ENCODE results near the gene HERC2.

Gene HERC2

DNA sequence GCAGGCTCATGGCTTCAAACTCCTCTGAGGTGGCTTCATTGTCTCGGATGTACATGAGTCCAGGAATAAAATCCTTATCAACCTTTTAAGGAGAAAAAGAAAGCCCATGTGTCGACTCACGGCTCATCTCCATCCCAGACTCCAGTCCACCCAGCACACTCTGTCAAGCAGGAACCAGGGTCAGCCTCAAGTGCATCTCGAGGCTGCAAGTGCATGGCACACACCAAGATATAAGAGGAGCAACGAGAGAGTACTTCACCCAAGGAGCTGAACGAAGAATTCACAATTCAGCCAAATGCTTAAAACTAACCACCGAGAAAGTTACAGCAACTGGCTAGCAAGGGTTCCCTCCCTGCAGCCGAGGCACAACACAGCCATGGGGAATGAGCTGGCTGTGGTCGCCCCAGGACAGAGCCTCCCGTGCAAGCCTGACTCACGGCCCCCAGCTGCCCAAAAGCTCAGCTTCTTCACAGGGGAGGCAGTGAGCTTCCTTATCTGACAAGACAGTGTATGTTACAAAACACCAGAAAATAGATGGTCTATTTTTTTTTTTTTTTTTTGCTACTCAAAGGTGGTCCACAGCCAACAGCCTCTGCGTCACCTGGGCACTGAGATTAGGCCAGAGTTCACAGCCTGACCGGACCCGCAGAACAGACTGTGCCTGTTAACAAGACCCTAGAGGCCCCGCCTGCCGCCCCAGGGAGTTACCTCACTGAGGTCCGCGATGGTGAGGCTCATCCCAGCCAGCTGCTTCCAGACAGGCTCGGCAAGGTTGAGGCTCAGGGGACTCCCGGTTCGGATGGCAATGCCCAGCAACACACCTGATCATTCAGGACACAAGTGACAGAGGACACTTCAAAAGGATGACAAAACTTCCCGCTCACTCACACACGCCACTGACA is 207.0 kb downstream of the HERC2 start:
- Histone ChIP-seq H3K27me3 (ENCODE audit: insufficient read depth, low read length) (no peaks in the 10 kb centered on the region), H2AFZ (ENCODE audit: low read depth, low read length) (no peak overlapping the region), H3K9me3 (ENCODE audit: low read length) (peaks cover 2% of the 10 kb centered on the region), H3K36me3 (ENCODE audit: insufficient read depth, low read length) (peaks cover 87% of the 10 kb centered on the region), H3K4me3 (ENCODE audit: low read length) (no peak overlapping the region), H3K4me1 (ENCODE audit: insufficient read depth, low read length) (no peaks in the 10 kb centered on the region)

DNA sequence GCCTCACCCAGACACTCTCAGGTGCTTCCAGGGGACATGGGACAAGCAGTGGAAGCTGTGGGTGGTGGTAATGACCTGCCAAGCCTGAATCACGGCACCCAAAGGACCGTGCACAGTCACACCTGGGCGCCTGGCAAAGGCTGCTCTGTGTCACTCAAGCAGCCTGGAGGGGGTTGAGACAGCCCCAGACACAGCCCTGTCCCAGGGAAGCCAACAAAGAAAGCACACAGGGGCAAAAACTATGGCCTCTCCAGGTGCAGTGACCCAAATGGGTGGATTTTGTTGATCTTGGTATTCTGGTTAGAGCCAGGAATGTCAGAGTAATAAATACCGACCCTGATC is 207.9 kb downstream of the HERC2 start:
- H3K9me3 ChIP-seq (ENCODE audit: low read length), result peaks cover 2% of the 10 kb centered on the region
- peaks cover 80% of the 10 kb centered on the region for H3K36me3 ChIP-seq (ENCODE audit: insufficient read depth, low read length)

GRCh38 chr15:28113394-28114113 is 208.4 kb downstream of the HERC2 start:
- H3K9me3 ChIP-seq (ENCODE audit: low read length), result peaks cover 2% of the 10 kb centered on the region
- no peaks in the 10 kb centered on the region for H3K27me3 ChIP-seq (ENCODE audit: insufficient read depth, low read length)
- peaks cover 77% of the 10 kb centered on the region for H3K36me3 ChIP-seq (ENCODE audit: insufficient read depth, low read length)
- H3K4me3 ChIP-seq (ENCODE audit: low read length), result no peak overlapping the region
- H2AFZ ChIP-seq (ENCODE audit: low read depth, low read length), result no peak overlapping the region
- no peaks in the 10 kb centered on the region for H3K4me1 ChIP-seq (ENCODE audit: insufficient read depth, low read length)

More for the DNA sequence above, 207.9 kb downstream of the HERC2 start:
- no peak overlapping the region for H2AFZ ChIP-seq (ENCODE audit: low read depth, low read length)
- no peaks in the 10 kb centered on the region for H3K4me1 ChIP-seq (ENCODE audit: insufficient read depth, low read length)
- H3K27me3 ChIP-seq (ENCODE audit: insufficient read depth, low read length), result no peaks in the 10 kb centered on the region
- H3K4me3 ChIP-seq (ENCODE audit: low read length), result no peak overlapping the region

DNA sequence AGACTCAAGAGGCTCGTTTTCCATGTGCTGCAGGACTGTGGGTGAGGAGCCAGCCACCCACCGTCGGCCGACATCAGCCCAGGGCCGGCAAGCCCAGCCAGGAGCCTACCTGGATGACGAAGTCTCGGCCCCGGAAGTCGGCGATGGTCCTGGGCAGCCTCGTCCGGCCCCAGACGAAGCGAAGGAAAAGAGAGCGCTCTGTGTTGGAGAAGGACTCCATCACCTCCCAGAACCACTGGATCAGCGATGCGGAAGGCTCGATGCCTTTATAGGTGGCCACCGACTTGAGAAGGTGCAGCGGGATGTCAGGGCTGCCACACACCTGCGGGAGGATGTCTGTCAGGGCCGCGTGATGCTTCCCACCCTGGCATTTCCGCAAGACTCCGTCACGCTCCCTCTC is 209.0 kb downstream of the HERC2 start:
- H3K4me1 ChIP-seq (ENCODE audit: insufficient read depth, low read length), result no peaks in the 10 kb centered on the region
- no peak overlapping the region for H3K4me3 ChIP-seq (ENCODE audit: low read length)
- H2AFZ ChIP-seq (ENCODE audit: low read depth, low read length), result no peak overlapping the region
- peaks cover 2% of the 10 kb centered on the region for H3K9me3 ChIP-seq (ENCODE audit: low read length)
- H3K36me3 ChIP-seq (ENCODE audit: insufficient read depth, low read length), result peaks cover 72% of the 10 kb centered on the region
- H3K27me3 ChIP-seq (ENCODE audit: insufficient read depth, low read length), result no peaks in the 10 kb centered on the region

DNA sequence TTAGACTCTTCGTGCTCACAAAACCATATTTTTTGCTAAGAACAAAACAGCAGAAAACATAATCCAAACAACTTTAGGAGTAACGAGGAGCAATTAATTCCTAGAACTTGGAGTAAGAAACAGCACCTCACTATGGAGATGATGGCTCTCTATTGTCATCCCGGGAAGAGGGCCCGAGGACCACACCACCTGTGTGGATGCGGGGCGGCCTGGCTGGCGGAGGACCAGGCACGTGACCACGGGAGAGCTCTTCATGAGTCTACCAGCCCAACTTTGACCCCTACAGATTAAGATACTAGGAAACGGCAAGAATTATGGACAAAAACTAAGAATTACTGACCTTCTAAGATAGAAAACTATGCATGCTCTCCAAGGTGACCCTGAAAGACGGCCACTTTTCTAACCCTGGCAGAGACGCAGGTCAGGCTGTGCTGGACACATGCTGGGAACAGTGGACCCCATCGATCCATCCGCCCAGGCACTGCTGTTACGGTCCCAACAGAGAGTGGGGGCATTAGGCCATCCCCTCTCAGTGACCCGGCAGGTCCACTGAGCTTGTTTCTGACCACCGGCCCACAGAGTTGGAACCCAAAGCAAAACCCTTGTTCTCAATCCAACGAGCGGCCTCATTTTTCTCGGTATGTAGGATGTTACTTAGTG is 209.7 kb downstream of the HERC2 start:
- Histone ChIP-seq H3K9me3 (ENCODE audit: low read length) (peaks cover 6% of the 10 kb centered on the region), H3K36me3 (ENCODE audit: insufficient read depth, low read length) (peaks cover 67% of the 10 kb centered on the region), H3K4me3 (ENCODE audit: low read length) (no peak overlapping the region), H3K4me1 (ENCODE audit: insufficient read depth, low read length) (no peaks in the 10 kb centered on the region), H2AFZ (ENCODE audit: low read depth, low read length) (no peak overlapping the region), H3K27me3 (ENCODE audit: insufficient read depth, low read length) (no peaks in the 10 kb centered on the region)

GRCh38 chr15:28111543-28111942 is 210.4 kb downstream of the HERC2 start:
- no peaks in the 10 kb centered on the region for H3K4me1 ChIP-seq (ENCODE audit: insufficient read depth, low read length)
- H2AFZ ChIP-seq (ENCODE audit: low read depth, low read length), result no peak overlapping the region
- no peak overlapping the region for H3K4me3 ChIP-seq (ENCODE audit: low read length)
- peaks cover 6% of the 10 kb centered on the region for H3K9me3 ChIP-seq (ENCODE audit: low read length)
- peaks cover 60% of the 10 kb centered on the region for H3K36me3 ChIP-seq (ENCODE audit: insufficient read depth, low read length)
- no peaks in the 10 kb centered on the region for H3K27me3 ChIP-seq (ENCODE audit: insufficient read depth, low read length)

DNA sequence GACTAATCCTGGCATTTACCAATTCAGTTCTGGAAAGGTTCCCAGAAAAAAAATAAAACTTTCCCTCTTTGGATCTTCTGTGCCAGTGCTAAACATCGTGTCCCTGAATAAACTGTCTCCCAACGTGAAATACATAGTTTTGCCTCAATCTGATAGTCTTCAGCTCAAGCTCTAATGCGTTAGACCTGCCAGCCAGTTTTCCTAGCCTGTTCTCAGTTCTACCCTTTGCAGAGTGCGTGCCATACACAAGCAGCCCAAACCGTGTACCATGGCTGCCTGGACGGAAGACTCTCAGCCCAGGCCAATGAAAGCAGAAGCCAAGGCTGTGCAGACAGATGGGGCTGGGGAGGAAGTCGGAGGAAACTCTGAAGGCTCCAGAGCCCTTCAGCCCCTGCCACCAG is 211.5 kb downstream of the HERC2 start:
- Histone ChIP-seq H3K27me3 (ENCODE audit: insufficient read depth, low read length) (no peaks in the 10 kb centered on the region), H3K4me1 (ENCODE audit: insufficient read depth, low read length) (no peaks in the 10 kb centered on the region), H3K9me3 (ENCODE audit: low read length) (peaks cover 6% of the 10 kb centered on the region), H3K36me3 (ENCODE audit: insufficient read depth, low read length) (peaks cover 52% of the 10 kb centered on the region), H2AFZ (ENCODE audit: low read depth, low read length) (no peak overlapping the region), H3K4me3 (ENCODE audit: low read length) (no peak overlapping the region)

GRCh38 chr15:28109626-28110455 is 212.1 kb downstream of the HERC2 start:
- Histone ChIP-seq H3K9me3 (ENCODE audit: low read length) (peaks cover 6% of the 10 kb centered on the region), H3K4me1 (ENCODE audit: insufficient read depth, low read length) (no peaks in the 10 kb centered on the region), H2AFZ (ENCODE audit: low read depth, low read length) (no peak overlapping the region), H3K36me3 (ENCODE audit: insufficient read depth, low read length) (peaks cover 46% of the 10 kb centered on the region), H3K4me3 (ENCODE audit: low read length) (no peak overlapping the region), H3K27me3 (ENCODE audit: insufficient read depth, low read length) (no peaks in the 10 kb centered on the region)

GRCh38 chr15:28107904-28108275 is 214.1 kb downstream of the HERC2 start:
- H3K4me1 ChIP-seq (ENCODE audit: insufficient read depth, low read length), result no peaks in the 10 kb centered on the region
- no peak overlapping the region for H3K4me3 ChIP-seq (ENCODE audit: low read length)
- H3K27me3 ChIP-seq (ENCODE audit: insufficient read depth, low read length), result no peaks in the 10 kb centered on the region
- H3K36me3 ChIP-seq (ENCODE audit: insufficient read depth, low read length), result peaks cover 26% of the 10 kb centered on the region
- peaks cover 6% of the 10 kb centered on the region for H3K9me3 ChIP-seq (ENCODE audit: low read length)
- H2AFZ ChIP-seq (ENCODE audit: low read depth, low read length), result no peak overlapping the region

DNA sequence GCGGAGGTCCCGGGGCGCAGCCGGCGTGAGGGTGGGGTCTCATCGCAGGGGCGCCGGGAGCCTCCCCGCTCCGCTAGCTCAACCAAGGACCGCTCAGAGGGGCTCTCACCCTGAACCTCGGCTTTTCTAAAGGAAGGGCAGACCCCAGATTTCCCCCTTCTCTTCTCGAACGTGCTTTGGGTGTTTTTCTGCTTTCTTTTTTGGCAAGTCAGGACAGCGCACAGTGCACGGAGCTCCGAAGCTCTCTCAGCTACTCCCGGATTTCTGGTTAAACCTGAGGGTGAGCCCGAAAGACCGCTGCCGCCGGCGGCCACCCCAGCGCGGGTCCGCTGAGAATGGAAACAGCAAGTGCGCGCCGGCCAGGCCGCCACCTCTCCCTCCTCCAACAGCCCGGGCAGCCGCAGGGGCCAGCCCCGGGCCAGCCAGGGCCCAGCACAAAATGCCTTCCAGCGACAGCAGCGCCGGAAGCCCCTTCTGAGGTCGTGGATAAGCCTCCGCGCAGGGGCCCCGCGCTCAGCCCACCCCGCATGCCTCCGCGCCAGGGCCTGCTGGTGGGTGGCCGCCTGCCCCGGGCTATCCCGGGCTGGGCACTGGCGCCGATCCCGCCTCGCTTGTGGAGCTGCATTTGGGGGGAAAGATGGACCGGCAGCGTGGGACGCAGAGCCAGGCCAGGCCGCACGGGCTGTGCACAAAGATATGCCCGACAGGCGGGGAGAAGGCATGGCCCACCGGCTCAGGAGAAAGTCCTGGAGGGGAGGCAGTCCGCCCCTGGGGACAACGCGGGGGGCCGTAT is 214.7 kb downstream of the HERC2 start:
- Histone ChIP-seq H3K36me3 (ENCODE audit: insufficient read depth, low read length) (peaks cover 20% of the 10 kb centered on the region), H2AFZ (ENCODE audit: low read depth, low read length) (no peak overlapping the region), H3K4me3 (ENCODE audit: low read length) (no peak overlapping the region), H3K4me1 (ENCODE audit: insufficient read depth, low read length) (no peaks in the 10 kb centered on the region), H3K9me3 (ENCODE audit: low read length) (peaks cover 6% of the 10 kb centered on the region), H3K27me3 (ENCODE audit: insufficient read depth, low read length) (peaks cover 1% of the 10 kb centered on the region)

DNA sequence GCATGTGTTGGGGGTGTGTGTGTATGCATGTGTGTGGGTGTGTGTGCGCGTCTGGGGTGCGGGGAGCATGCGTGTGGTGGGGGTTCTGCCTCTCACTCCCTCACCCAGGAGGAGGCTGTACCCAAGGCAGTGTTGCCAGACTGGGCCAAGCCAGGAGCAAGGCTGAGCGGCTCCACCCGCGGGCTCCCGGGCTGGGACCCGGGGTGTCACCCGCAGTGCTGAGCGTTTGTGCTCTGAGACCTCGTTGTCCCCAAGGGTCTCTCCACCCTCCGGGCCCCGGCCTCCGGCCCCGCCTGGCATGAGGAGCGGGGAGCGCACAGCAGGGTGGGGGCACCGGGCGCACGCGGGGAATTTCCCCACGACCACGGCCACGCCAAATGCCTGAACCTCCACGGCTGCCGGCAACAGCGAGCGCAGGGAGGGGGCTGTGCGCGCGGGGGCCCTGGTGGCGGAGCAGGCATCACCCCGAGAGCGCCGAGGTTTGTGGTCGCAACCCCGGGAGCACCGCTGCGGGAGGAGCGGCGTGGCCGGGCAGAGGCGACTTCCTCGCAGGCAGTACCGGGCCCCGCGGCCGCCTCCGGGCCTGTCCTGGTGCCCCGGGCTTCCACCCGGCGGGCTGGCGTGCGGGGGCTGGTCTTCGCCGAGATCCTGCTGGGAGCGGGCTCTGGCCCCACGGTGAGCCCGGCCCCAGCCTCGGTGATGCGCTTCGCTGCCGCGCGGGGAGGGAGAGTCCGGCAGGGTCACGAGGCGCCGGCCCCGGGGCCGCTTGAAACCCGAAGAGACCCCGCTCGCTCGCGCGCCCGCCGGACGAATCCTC is 215.5 kb downstream of the HERC2 start:
- Histone ChIP-seq H3K36me3 (ENCODE audit: insufficient read depth, low read length) (peaks cover 12% of the 10 kb centered on the region), H3K9me3 (ENCODE audit: low read length) (peaks cover 6% of the 10 kb centered on the region), H3K4me3 (ENCODE audit: low read length) (no peak overlapping the region), H3K27me3 (ENCODE audit: insufficient read depth, low read length) (peaks cover 6% of the 10 kb centered on the region), H3K4me1 (ENCODE audit: insufficient read depth, low read length) (no peaks in the 10 kb centered on the region), H2AFZ (ENCODE audit: low read depth, low read length) (no peak overlapping the region)
